PC-3 (cell line): ENCODE data around the gene KIAA1549. TPM values are rescaled to one million over a fixed set of nuclear protein-coding genes. Genes with fewer than 3 reads are reported as not detected.
"Not testable (repeated sequence)": the region's sequence is repeated elsewhere in the genome, so short reads cannot be mapped to it uniquely, and the experiment has no call there.

Experiments
- ATAC-seq: fragments of 200-7000 bp; cut with Tn5 transposase; 2 replicates; pipeline ENCODE4 v1.9.1; 2020; ENCODE audit warnings: mild to moderate bottlenecking, moderate library complexity
- Bru-seq: library from RNA; stranded (reverse); fragments of 400-500 nt; gene quantifications from one replicate; lab custom pipeline; 2021; lab: Mats Ljungman, UMichigan
- BruChase-seq, 2 experiments: library from RNA; stranded (reverse); fragments of 400-500 nt; gene quantifications; one replicate each; lab custom pipeline; 2021; lab: Mats Ljungman, UMichigan
- BruUV-seq: library from RNA; stranded (reverse); fragments of 400-500 nt; replicated peaks from 2 replicates; lab custom pipeline; 2021; lab: Mats Ljungman, UMichigan
- CTCF ChIA-PET: fragments of 300-600 bp; sonication (Branson Sonifier 250); formaldehyde crosslinking; loops from one replicate; lab custom pipeline; 2022; ENCODE audit warnings: antibody characterized with exemption; lab: Charles Lee
- POLR2A ChIA-PET: fragments of 300-600 bp; sonication (Branson Sonifier 250); formaldehyde crosslinking; loops from one replicate; lab custom pipeline; 2022; ENCODE audit warnings: antibody characterized with exemption; ENCODE audit not compliant: unreplicated experiment; lab: Charles Lee
- DNase-seq: peaks from one replicate; pipeline ENCODE4 v3.0.0-alpha.2; 2015
- H2AFZ ChIP-seq: fragments of 300-600 bp; sonication (generic); 2 replicates; pipeline ENCODE4 v1.6.0; 2016; ENCODE audit warnings: antibody characterized with exemption, low read length
- H3F3A ChIP-seq: fragments of 300-600 bp; sonication (generic); one replicate; pipeline ENCODE4 v1.6.0; 2017; ENCODE audit warnings: antibody characterized with exemption, low read length, control low read depth, mild to moderate bottlenecking; ENCODE audit not compliant: unreplicated experiment
- H3K27ac ChIP-seq: fragments of 300-600 bp; sonication (generic); 2 replicates; pipeline ENCODE4 v1.5.1; 2016; ENCODE audit warnings: mild to moderate bottlenecking, low read length
- H3K27me3 ChIP-seq: fragments of 300-600 bp; sonication (generic); 2 replicates; pipeline ENCODE4 v1.6.1; 2016; ENCODE audit warnings: low read length, mixed read lengths
- H3K36me3 ChIP-seq: fragments of 300-600 bp; sonication (generic); 2 replicates; pipeline ENCODE4 v1.6.1; 2016; ENCODE audit warnings: low read depth, mixed run types, low read length, mixed read lengths
- H3K4me1 ChIP-seq: fragments of 300-600 bp; sonication (generic); 2 replicates; pipeline ENCODE4 v1.5.1; 2016; ENCODE audit warnings: low read length; ENCODE audit not compliant: insufficient read depth
- H3K4me2 ChIP-seq: fragments of 300-600 bp; sonication (generic); 2 replicates; pipeline ENCODE4 v1.6.0; 2016; ENCODE audit warnings: low read length
- H3K4me3 ChIP-seq: fragments of 300-600 bp; sonication (generic); 2 replicates; pipeline ENCODE4 v1.5.1; 2016; ENCODE audit warnings: mild to moderate bottlenecking, low read length, mixed read lengths
- H3K79me2 ChIP-seq: fragments of 300-600 bp; sonication (generic); 2 replicates; pipeline ENCODE4 v1.6.1; 2017; ENCODE audit warnings: low read length, mixed read lengths
- H3K9ac ChIP-seq: fragments of 300-600 bp; sonication (generic); 2 replicates; pipeline ENCODE4 v1.6.0; 2016; ENCODE audit warnings: mild to moderate bottlenecking, low read length
- H3K9me2 ChIP-seq: fragments of 300-600 bp; sonication (generic); replicated peaks from 2 replicates; pipeline ENCODE4 v1.6.1; 2016; ENCODE audit warnings: mixed run types, low read length, mixed read lengths
- H3K9me3 ChIP-seq: fragments of 300-600 bp; sonication (generic); 2 replicates; pipeline ENCODE4 v1.6.1; 2016; ENCODE audit warnings: low read length, mixed read lengths
- H4K20me1 ChIP-seq: fragments of 300-600 bp; sonication (generic); 2 replicates; pipeline ENCODE4 v1.6.1; 2016; ENCODE audit warnings: low read length, mixed read lengths
- EZH2 ChIP-seq: fragments of 300-600 bp; sonication (generic); IDR thresholded peaks from one replicate; pipeline ENCODE4 v1.6.1; 2017; ENCODE audit warnings: antibody characterized with exemption, mild to moderate bottlenecking, low read length; ENCODE audit not compliant: unreplicated experiment
- EZH2phosphoT487 ChIP-seq: fragments of 300-600 bp; sonication (generic); IDR thresholded peaks from 2 replicates; pipeline ENCODE4 v1.6.1; 2018; ENCODE audit warnings: mild to moderate bottlenecking, antibody characterized with exemption, low read length, borderline replicate concordance
- intact Hi-C: fragments of 100-400 bp; cut with micrococcal nuclease; formaldehyde crosslinking; loops from 2 replicates; pipeline ENCODE4 v1.9.0; 2023
- long read RNA-seq: library from polyadenylated mRNA; unstranded; transcript quantifications from one replicate; pipeline ENCODE4 v2.0.0, GENCODE V29; 2021; ENCODE audit not compliant: unreplicated experiment
- total RNA-seq: library from RNA; depleted of rRNA; stranded (reverse); fragments of >200 nt; gene quantifications from 2 replicates; pipeline ENCODE4 v1.2.3, GENCODE V29; 2014; rRNA removed
- TF ChIP-seq, protein P1 (sequence below): fragments of 300-600 bp; sonication (generic); conservative IDR thresholded peaks from 2 replicates; pipeline ENCODE4 v1.5.1; 2017; ENCODE audit warnings: antibody characterized with exemption, low read depth, mild to moderate bottlenecking, low read length

The KIAA1549 gene
- 7.5 and 8.2 TPM in 2 replicates for total RNA-seq
- percentile 95 among the genes with signal in this experiment for Bru-seq, nascent RNA
- percentile 88 among the genes with signal in this experiment for BruChase-seq, experiment 1, labeled RNA remaining after a 6-hour chase
- BruChase-seq, experiment 2, labeled RNA remaining after a 2-hour chase = percentile 91 among the genes with signal in this experiment
- long read RNA-seq, full-length matches to known transcripts = 2 of 115 reads
- long read RNA-seq, partial matches to known transcripts = 87 of 115 reads
- long read RNA-seq, other reads (novel, unspliced or antisense) = 26 of 115 reads

DNA sequence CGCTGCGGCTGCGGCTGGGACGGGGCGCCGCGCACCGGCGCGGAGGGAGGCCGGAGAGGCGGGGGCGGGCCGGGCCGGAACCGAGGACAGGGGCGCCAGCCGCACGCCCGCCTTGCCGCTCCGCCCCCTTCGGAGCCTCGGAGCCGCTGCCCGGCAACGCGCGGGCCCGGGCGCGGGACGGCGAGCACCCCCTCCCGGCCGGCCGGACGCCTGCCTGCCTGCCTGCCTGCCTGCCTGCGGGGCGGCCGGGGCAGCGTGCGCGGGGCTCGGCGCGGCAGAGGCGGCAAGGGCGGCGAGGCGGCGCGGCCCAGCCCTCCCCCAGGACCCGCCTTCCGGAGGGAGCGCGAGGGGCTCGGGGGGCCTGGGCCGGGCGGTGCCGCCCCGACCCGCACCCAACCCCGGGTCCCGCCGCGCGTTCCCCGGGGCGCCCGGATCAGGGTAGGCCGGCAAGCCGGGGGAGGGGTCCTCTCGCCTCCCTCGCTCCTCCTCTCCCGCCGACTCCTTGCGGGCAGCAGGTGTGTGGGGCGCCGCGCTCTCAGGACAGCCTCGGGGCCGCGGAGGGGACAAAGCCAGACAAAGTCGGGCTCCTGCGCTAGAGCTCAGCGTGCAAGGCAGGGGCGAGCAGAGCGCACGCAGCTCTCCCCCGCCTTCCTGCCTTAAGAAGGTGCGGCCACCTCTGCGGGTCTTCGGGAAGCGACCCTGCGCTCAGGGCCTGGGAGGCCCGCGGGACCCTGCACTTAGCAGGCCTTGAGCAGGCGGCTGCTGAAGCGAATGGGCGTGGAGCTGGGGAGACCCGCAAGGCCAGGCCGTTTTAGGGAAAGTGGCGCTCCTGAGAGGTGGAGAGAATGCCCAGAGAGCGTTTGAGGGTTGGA lies at the start of gene KIAA1549:
Gene KIAA1549 (minus strand): TSS at position 58 of the 872 bp plus-strand sequence. CDS start 120 bp downstream, outside the sequence.
- no peak for TF ChIP-seq EZH2phosphoT487
- TF ChIP-seq, protein P1, sequence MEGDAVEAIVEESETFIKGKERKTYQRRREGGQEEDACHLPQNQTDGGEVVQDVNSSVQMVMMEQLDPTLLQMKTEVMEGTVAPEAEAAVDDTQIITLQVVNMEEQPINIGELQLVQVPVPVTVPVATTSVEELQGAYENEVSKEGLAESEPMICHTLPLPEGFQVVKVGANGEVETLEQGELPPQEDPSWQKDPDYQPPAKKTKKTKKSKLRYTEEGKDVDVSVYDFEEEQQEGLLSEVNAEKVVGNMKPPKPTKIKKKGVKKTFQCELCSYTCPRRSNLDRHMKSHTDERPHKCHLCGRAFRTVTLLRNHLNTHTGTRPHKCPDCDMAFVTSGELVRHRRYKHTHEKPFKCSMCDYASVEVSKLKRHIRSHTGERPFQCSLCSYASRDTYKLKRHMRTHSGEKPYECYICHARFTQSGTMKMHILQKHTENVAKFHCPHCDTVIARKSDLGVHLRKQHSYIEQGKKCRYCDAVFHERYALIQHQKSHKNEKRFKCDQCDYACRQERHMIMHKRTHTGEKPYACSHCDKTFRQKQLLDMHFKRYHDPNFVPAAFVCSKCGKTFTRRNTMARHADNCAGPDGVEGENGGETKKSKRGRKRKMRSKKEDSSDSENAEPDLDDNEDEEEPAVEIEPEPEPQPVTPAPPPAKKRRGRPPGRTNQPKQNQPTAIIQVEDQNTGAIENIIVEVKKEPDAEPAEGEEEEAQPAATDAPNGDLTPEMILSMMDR = no peak
- DNase-seq = peak; percentile 77
- H3K27me3 ChIP-seq = no peaks in the 10 kb centered on the region
- CTCF ChIA-PET = interaction anchor here (1.0 kb wide), 1 partner anchor 95 kb away, joined by 8 read pairs; no protein-coding TSS in a partner anchor
- peak within 1 kb of the TSS; percentile 59 for H2AFZ ChIP-seq
- H3K9ac ChIP-seq = peak within 1 kb of the TSS; percentile 89
- peaks cover 22% of the 10 kb centered on the region for H4K20me1 ChIP-seq
- POLR2A ChIA-PET = interaction anchor here (0.6 kb wide), 2 partner anchors 62 to 95 kb away, joined by 3 to 5 read pairs; no protein-coding TSS in a partner anchor
- H3K79me2 ChIP-seq = peaks cover 43% of the 10 kb centered on the region
- peak within 1 kb of the TSS; percentile 40 for H3K27ac ChIP-seq
- no peaks in the 10 kb centered on the region for H3F3A ChIP-seq
- H3K36me3 ChIP-seq = no peaks in the 10 kb centered on the region
- peak within 1 kb of the TSS; percentile 90 for H3K4me3 ChIP-seq
- peaks cover 22% of the 10 kb centered on the region for H3K4me1 ChIP-seq
- intact Hi-C loops = loop anchor here (5.0 kb wide), 1 partner anchor 229 kb away; no protein-coding TSS in a partner anchor
- ATAC-seq = peak; percentile 79
- BruUV-seq = no TSS peak
- no peaks in the 10 kb centered on the region for H3K9me2 ChIP-seq
- H3K4me2 ChIP-seq = peak within 1 kb of the TSS; percentile 88
- H3K9me3 ChIP-seq = no peaks in the 10 kb centered on the region

DNA sequence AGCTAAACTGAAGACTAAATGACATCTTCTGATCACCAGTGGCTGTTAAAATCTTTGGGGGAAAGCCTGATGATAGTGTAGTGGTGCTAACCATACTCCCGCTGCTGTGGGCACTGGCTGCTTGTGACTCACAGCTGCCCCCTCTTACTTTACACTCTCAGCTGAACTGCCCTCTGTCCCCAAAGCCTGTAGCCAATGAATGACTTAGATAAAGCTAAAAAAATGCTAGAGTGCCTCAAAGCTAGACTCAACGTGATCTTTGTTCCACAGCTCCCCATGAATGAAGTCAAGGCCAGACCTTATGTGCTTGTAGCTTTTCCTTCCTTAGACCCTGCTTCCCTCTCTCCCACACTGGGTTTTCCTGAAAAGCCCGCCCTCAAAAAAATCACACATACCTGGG lies 48.2 kb upstream of the KIAA1549 start:
- no peak for DNase-seq
- no peaks in the 10 kb centered on the region for H3K9me3 ChIP-seq
- H3K36me3 ChIP-seq = peaks cover 61% of the 10 kb centered on the region
- H3K4me3 ChIP-seq = no peak overlapping the region
- no TSS peak for BruUV-seq
- TF ChIP-seq, protein P1 = no peak
- TF ChIP-seq EZH2phosphoT487 = no peak
- no peak overlapping the region for H3K9ac ChIP-seq
- no peak overlapping the region for H3K27ac ChIP-seq
- ChIA-PET CTCF (no interaction called here), POLR2A (no interaction called here)
- no peak overlapping the region for H3K4me2 ChIP-seq
- H3K27me3 ChIP-seq = no peaks in the 10 kb centered on the region
- H3K9me2 ChIP-seq = no peaks in the 10 kb centered on the region
- H3F3A ChIP-seq = no peaks in the 10 kb centered on the region
- peaks cover 13% of the 10 kb centered on the region for H3K4me1 ChIP-seq
- intact Hi-C loops = no loop called here
- H2AFZ ChIP-seq = no peak overlapping the region
- ATAC-seq = no peak
- peaks cover 28% of the 10 kb centered on the region for H3K79me2 ChIP-seq
- peaks cover 16% of the 10 kb centered on the region for H4K20me1 ChIP-seq

DNA sequence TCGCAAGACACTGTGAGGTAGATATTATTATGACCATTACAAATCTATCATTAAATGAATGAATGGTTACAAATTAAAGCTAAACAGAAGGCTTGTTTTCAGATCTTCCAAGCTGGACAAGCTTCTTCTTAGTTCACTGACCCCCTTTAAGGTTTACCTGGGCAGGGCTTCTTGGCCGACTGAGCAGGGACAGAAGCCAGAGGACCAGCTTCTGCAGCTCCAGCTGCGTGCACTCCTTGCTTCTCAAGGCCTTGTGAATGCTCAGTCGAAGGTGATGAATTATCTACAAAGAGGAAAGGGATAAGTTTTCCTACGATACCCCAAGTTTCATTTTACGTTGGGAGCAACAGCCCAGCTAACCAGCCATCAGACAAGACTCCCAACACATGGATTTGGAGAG lies 45.4 kb upstream of the KIAA1549 start:
- H3K9me2 ChIP-seq = no peaks in the 10 kb centered on the region
- no peak overlapping the region for H3K4me3 ChIP-seq
- H3K4me2 ChIP-seq = no peak overlapping the region
- H3K36me3 ChIP-seq = peaks cover 53% of the 10 kb centered on the region
- CTCF ChIA-PET = no interaction called here
- H3K9ac ChIP-seq = no peak overlapping the region
- no peaks in the 10 kb centered on the region for H3K9me3 ChIP-seq
- peaks cover 3% of the 10 kb centered on the region; the same call in 1 of the 2 replicates for H4K20me1 ChIP-seq
- H3K27ac ChIP-seq = no peak overlapping the region
- H3K4me1 ChIP-seq = no peaks in the 10 kb centered on the region
- TF ChIP-seq, protein P1 = no peak
- TF ChIP-seq EZH2 (no peak), EZH2phosphoT487 (no peak)
- intact Hi-C loops = no loop called here
- H3K27me3 ChIP-seq = no peaks in the 10 kb centered on the region
- no peak for DNase-seq
- H2AFZ ChIP-seq = no peak overlapping the region
- ATAC-seq = no peak
- no peaks in the 10 kb centered on the region for H3F3A ChIP-seq
- peaks cover 2% of the 10 kb centered on the region; the same call in 1 of the 2 replicates for H3K79me2 ChIP-seq
- no TSS peak for BruUV-seq
- POLR2A ChIA-PET = no interaction called here

DNA sequence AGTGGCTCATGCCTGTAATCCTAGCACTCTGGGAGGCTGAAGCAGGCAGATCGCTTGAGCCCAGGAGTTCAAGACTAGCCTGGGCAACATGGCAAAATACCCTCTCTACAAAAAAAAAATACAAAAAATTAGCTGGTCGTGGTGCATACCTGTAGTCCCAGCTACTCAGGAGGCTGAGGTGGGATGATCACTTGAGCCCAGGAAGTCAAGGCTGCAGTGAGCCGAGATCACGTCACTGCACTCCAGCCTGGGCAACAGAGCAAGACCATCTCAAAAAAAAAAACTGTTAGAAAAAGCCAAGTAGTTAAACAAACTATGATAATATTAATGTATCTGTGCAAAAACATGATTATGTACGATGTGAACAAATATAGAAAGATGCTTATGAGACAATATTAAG lies 44.7 kb upstream of the KIAA1549 start:
- CTCF ChIA-PET = not testable (repeated sequence)

More for the DNA sequence above, 44.7 kb upstream of the KIAA1549 start:
- BruUV-seq, H3K79me2 ChIP-seq, H2AFZ ChIP-seq, H3K4me1 ChIP-seq, ATAC-seq, H3K9ac ChIP-seq, H3K4me2 ChIP-seq, DNase-seq, POLR2A ChIA-PET, H4K20me1 ChIP-seq, H3K4me3 ChIP-seq, H3K9me3 ChIP-seq, H3F3A ChIP-seq, intact Hi-C loops, H3K27ac ChIP-seq, H3K27me3 ChIP-seq, H3K9me2 ChIP-seq: not testable (repeated sequence)
- peaks cover 56% of the 10 kb centered on the region for H3K36me3 ChIP-seq
